CD4-positive, alpha-beta memory T cell (primary cell): ENCODE data around the gene HIRIP3. TPM values are rescaled to one million over a fixed set of nuclear protein-coding genes. Genes with fewer than 3 reads are reported as not detected.

Experiments used
- CTCF ChIA-PET: fragments of 350-600 bp; sonication (Branson Sonifier 250); formaldehyde crosslinking; loops from one replicate; lab custom pipeline; 2021; ENCODE audit warnings: inconsistent platforms; ENCODE audit not compliant: partially characterized antibody; lab: Charles Lee
- POLR2A ChIA-PET: fragments of 350-600 bp; sonication (Branson Sonifier 250); formaldehyde crosslinking; loops from one replicate; lab custom pipeline; 2021; ENCODE audit not compliant: partially characterized antibody; lab: Charles Lee
- DNase-seq, 5 donors: peaks; one replicate each; pipeline versions ENCODE4 v3.0.0 to v3.0.0-alpha.2; 2020 to 2022; ENCODE audit warnings: mixed read lengths in 1 of 5
- H3K27ac ChIP-seq: one replicate; pipeline ENCODE4 v1.7.0; 2013; ENCODE audit warnings: low read depth, low read length
- H3K27me3 ChIP-seq: 2 replicates; pipeline ENCODE4 v1.7.0; 2013; ENCODE audit warnings: mild to moderate bottlenecking, low read length, moderate library complexity; ENCODE audit not compliant: insufficient read depth
- H3K36me3 ChIP-seq: 2 replicates; pipeline ENCODE4 v1.7.0; 2013; ENCODE audit warnings: mild to moderate bottlenecking, low read length, moderate library complexity; ENCODE audit not compliant: insufficient read depth
- H3K4me1 ChIP-seq: 2 replicates; pipeline ENCODE4 v1.7.0; 2013; ENCODE audit warnings: mild to moderate bottlenecking, low read length, moderate library complexity; ENCODE audit not compliant: insufficient read depth
- H3K4me3 ChIP-seq, 2 donors: one replicate each; pipeline ENCODE4 v1.7.0; 2013; ENCODE audit warnings: low read length in 2 of 2, mild to moderate bottlenecking in 1 of 2
- H3K9me3 ChIP-seq, 2 donors: one replicate each; pipeline ENCODE4 v1.7.0; 2013; ENCODE audit warnings: low read length in 2 of 2, control low read depth in 1 of 2; ENCODE audit not compliant: control insufficient read depth in 1 of 2
- H3K27ac Mint-ChIP-seq, 7 donors: one replicate each; pipeline ENCODE4 v1.8.0; 2020 to 2021; ENCODE audit warnings: mixed read lengths in 7 of 7, mild to moderate bottlenecking in 6 of 7, inconsistent platforms in 3 of 7, moderate library complexity in 3 of 7
- H3K27me3 Mint-ChIP-seq, 2 donors: one replicate each; pipeline ENCODE4 v1.8.0; 2020 to 2021; ENCODE audit warnings: mixed read lengths in 2 of 2
- H3K36me3 Mint-ChIP-seq, 2 donors: one replicate each; pipeline ENCODE4 v1.8.0; 2020 to 2021; ENCODE audit warnings: mixed read lengths in 2 of 2, inconsistent platforms in 1 of 2, mild to moderate bottlenecking in 1 of 2
- H3K4me1 Mint-ChIP-seq, 4 donors: one replicate each; pipeline ENCODE4 v1.8.0; 2020 to 2021; ENCODE audit warnings: mixed read lengths in 4 of 4, mild to moderate bottlenecking in 1 of 4
- H3K4me3 Mint-ChIP-seq, 8 donors: one replicate each; pipeline ENCODE4 v1.8.0; 2020 to 2021; ENCODE audit warnings: mixed read lengths in 8 of 8, mild to moderate bottlenecking in 7 of 8, moderate library complexity in 6 of 8, inconsistent platforms in 3 of 8
- H3K9me3 Mint-ChIP-seq, 8 donors: one replicate each; pipeline ENCODE4 v1.8.0; 2020 to 2021; ENCODE audit warnings: mixed read lengths in 8 of 8, mild to moderate bottlenecking in 5 of 8, inconsistent platforms in 3 of 8, moderate library complexity in 1 of 8
- intact Hi-C: fragments of 100-400 bp; cut with micrococcal nuclease; formaldehyde crosslinking; loops from one replicate; pipeline ENCODE4 v1.15.1; 2023
- polyA plus RNA-seq, 2 donors: library from polyadenylated mRNA; unstranded; fragments of 300-500 nt; fragmentation: Illumina TruSeq; gene quantifications; one replicate each; pipeline ENCODE4 v1.2.3, GENCODE V29; 2021
- total RNA-seq, 2 experiments: library from RNA; stranded (reverse); gene quantifications; one replicate each; pipeline ENCODE4 v1.2.3, GENCODE V29; 2021

HIRIP3 gene
- total and polyA plus RNA-seq, 4 experiments from 2014 or later = 19.2 to 26.0 (median 20.5) TPM

- H3K9me3 ChIP-seq = no peaks in the 10 kb centered on the region
- Mint-ChIP-seq H3K36me3 (peaks cover 14 to 30% of the 10 kb centered on the region in 2 donors), H3K4me1 (peaks cover 20 to 46% (median 33%) of the 10 kb centered on the region in 4 donors), H3K9me3 (no peaks in the 10 kb centered on the region), H3K4me3 (peak overlapping the region in 7 of 8 donors; percentile 26 to 94 (median 93)), H3K27ac (peak overlapping the region in 5 of 7 donors; percentile 77 to 97 (median 95)), H3K27me3 (no peaks in the 10 kb centered on the region)
- POLR2A ChIA-PET = interaction anchor here (1.1 to 6.0 kb wide), 11 partner anchors 11 to 306 kb away, joined by 3 to 113 read pairs (median 10); partner anchors contain the start of genes ALDOA, CORO1A, HIRIP3 and INO80E
- CTCF ChIA-PET = interaction anchor here (0.9 to 3.8 kb wide), 7 partner anchors 11 to 272 kb away, joined by 3 to 29 read pairs (median 3); partner anchors contain the start of genes KCTD13 and TMEM219
- peaks cover 36% of the 10 kb centered on the region for H3K4me1 ChIP-seq
- intact Hi-C loops = loop anchor here (2.0 kb wide), 1 partner anchor 46 kb away; the partner anchor contains the start of gene KCTD13
- no peak overlapping the region for H3K4me3 ChIP-seq
- no peak for DNase-seq
- peaks cover 19% of the 10 kb centered on the region for H3K36me3 ChIP-seq
- H3K27me3 ChIP-seq = no peaks in the 10 kb centered on the region
- no peak overlapping the region for H3K27ac ChIP-seq
Observed at GRCh38 chr16:29972500-29972899, 22.9 kb downstream of the HIRIP3 start.

GRCh38 chr16:29971304-29971703 is 24.1 kb downstream of the HIRIP3 start:
- DNase-seq = no peak
- Histone ChIP-seq H3K27ac (no peak overlapping the region), H3K4me3 (no peak overlapping the region), H3K9me3 (no peaks in the 10 kb centered on the region), H3K36me3 (peaks cover 12% of the 10 kb centered on the region), H3K27me3 (no peaks in the 10 kb centered on the region), H3K4me1 (peaks cover 26% of the 10 kb centered on the region)
- Mint-ChIP-seq H3K9me3 (no peaks in the 10 kb centered on the region), H3K36me3 (peaks cover 14 to 26% of the 10 kb centered on the region in 2 donors), H3K4me1 (peaks cover 17 to 35% (median 26%) of the 10 kb centered on the region in 4 donors), H3K27ac (no peak overlapping the region), H3K27me3 (no peaks in the 10 kb centered on the region), H3K4me3 (no peak overlapping the region)
- CTCF ChIA-PET = interaction anchor here (1.7 kb wide), 1 partner anchor 123 kb away, joined by 3 read pairs; no protein-coding TSS in a partner anchor
- intact Hi-C loops = no loop called here
- POLR2A ChIA-PET = interaction anchor here (1.2 to 5.2 kb wide), 2 partner anchors 10 to 25 kb away, joined by 5 to 57 read pairs; partner anchors contain the start of genes HIRIP3, INO80E and TMEM219

- Mint-ChIP-seq H3K27me3 (no peaks in the 10 kb centered on the region), H3K4me1 (peaks cover 3 to 12% (median 7%) of the 10 kb centered on the region in 4 donors), H3K27ac (peak overlapping the region in 1 of 7 donors; percentile 35), H3K36me3 (peaks cover 17 to 22% of the 10 kb centered on the region in 2 donors), H3K9me3 (no peaks in the 10 kb centered on the region), H3K4me3 (no peak overlapping the region)
- H3K36me3 ChIP-seq = peaks cover 12% of the 10 kb centered on the region
- ChIA-PET POLR2A (no interaction called here), CTCF (no interaction called here)
- no peaks in the 10 kb centered on the region for H3K9me3 ChIP-seq
- H3K4me3 ChIP-seq = no peak overlapping the region
- intact Hi-C loops = no loop called here
- H3K27me3 ChIP-seq = no peaks in the 10 kb centered on the region
- H3K4me1 ChIP-seq = peaks cover 5% of the 10 kb centered on the region
- no peak overlapping the region for H3K27ac ChIP-seq
- DNase-seq = no peak
Observed at GRCh38 chr16:29968205-29968604, 27.2 kb downstream of the HIRIP3 start.

GRCh38 chr16:29963021-29963743 is 32.2 kb downstream of the HIRIP3 start:
- H3K4me1 ChIP-seq = peaks cover 19% of the 10 kb centered on the region
- peak overlapping the region in 1 of 2 donors; percentile 40 for H3K4me3 ChIP-seq
- H3K27me3 Mint-ChIP-seq = no peaks in the 10 kb centered on the region
- H3K27ac Mint-ChIP-seq = peak overlapping the region; percentile 92 to 99 (median 96)
- H3K9me3 ChIP-seq = no peaks in the 10 kb centered on the region
- peaks cover 11 to 30% (median 20%) of the 10 kb centered on the region in 4 donors for H3K4me1 Mint-ChIP-seq
- CTCF ChIA-PET = interaction anchor here (0.7 to 3.0 kb wide), 2 partner anchors 10 to 34 kb away, joined by 3 to 29 read pairs; partner anchors contain the start of gene TAOK2
- H3K4me3 Mint-ChIP-seq = peak overlapping the region; percentile 88 to 95 (median 92)
- H3K36me3 ChIP-seq = peaks cover 4% of the 10 kb centered on the region
- H3K27ac ChIP-seq = peak overlapping the region; percentile 87
- H3K9me3 Mint-ChIP-seq = no peaks in the 10 kb centered on the region
- no peaks in the 10 kb centered on the region for H3K27me3 ChIP-seq
- peaks cover 4 to 12% of the 10 kb centered on the region in 2 donors for H3K36me3 Mint-ChIP-seq
- POLR2A ChIA-PET = interaction anchor here (0.5 to 4.8 kb wide), 7 partner anchors 12 to 156 kb away, joined by 3 to 113 read pairs (median 15); partner anchors contain the start of genes ALDOA, HIRIP3, INO80E and KCTD13
- intact Hi-C loops = loop anchor here (5.0 kb wide), 1 partner anchor 156 kb away; the partner anchor contains the start of gene MAZ
- DNase-seq = no peak

- no peak for DNase-seq
Observed at GRCh38 chr16:29962344-29962994, 32.9 kb downstream of the HIRIP3 start.

GRCh38 chr16:29961479-29962343 is 33.7 kb downstream of the HIRIP3 start, which contains the start of gene TMEM219:
TSS of gene TMEM219 (plus strand) at chr16:29962079. CDS start at chr16:29963144, 1,065 bp downstream.
- Mint-ChIP-seq H3K27ac (peak within 1 kb of the TSS; percentile 92 to 99 (median 96)), H3K36me3 (peaks cover 3 to 9% of the 10 kb centered on the region in 2 donors)
- CTCF ChIA-PET = interaction anchor here (0.8 to 3.0 kb wide), 8 partner anchors 12 to 262 kb away, joined by 3 to 29 read pairs (median 4); partner anchors contain the start of genes KCTD13, PAGR1, TAOK2 and TLCD3B

More at GRCh38 chr16:29962344-29962994, 32.9 kb downstream of the HIRIP3 start:
- H3K9me3 ChIP-seq = no peaks in the 10 kb centered on the region
- ChIA-PET CTCF (interaction anchor here (0.7 to 3.0 kb wide), 5 partner anchors 11 to 147 kb away, joined by 3 to 29 read pairs (median 5); partner anchors contain the start of genes KCTD13, PAGR1, TAOK2 and TLCD3B), POLR2A (interaction anchor here (0.5 to 4.8 kb wide), 14 partner anchors 12 to 262 kb away, joined by 3 to 113 read pairs (median 6); partner anchors contain the start of genes ALDOA, HIRIP3, INO80E and KCTD13)
- H3K4me3 Mint-ChIP-seq = peak overlapping the region; percentile 88 to 95 (median 92)
- peak overlapping the region; percentile 40 to 75 for H3K4me3 ChIP-seq
- H3K36me3 Mint-ChIP-seq = peaks cover 3 to 9% of the 10 kb centered on the region in 2 donors
- H3K27me3 Mint-ChIP-seq = no peaks in the 10 kb centered on the region
- intact Hi-C loops = loop anchor here (1.0 to 5.0 kb wide), 3 partner anchors 11 to 155 kb away; partner anchors contain the start of genes KCTD13, MAZ and TAOK2
- peaks cover 19% of the 10 kb centered on the region for H3K4me1 ChIP-seq
- no peaks in the 10 kb centered on the region for H3K36me3 ChIP-seq
- peak overlapping the region; percentile 92 to 99 (median 96) for H3K27ac Mint-ChIP-seq
- H3K4me1 Mint-ChIP-seq = peaks cover 11 to 30% (median 20%) of the 10 kb centered on the region in 4 donors
- no peaks in the 10 kb centered on the region for H3K27me3 ChIP-seq
- peak overlapping the region; percentile 87 for H3K27ac ChIP-seq
- no peaks in the 10 kb centered on the region for H3K9me3 Mint-ChIP-seq

More at GRCh38 chr16:29961479-29962343, 33.7 kb downstream of the HIRIP3 start, which contains the start of gene TMEM219:
- peak; percentile 92 to 98 (median 95) for DNase-seq
- Histone ChIP-seq H3K27me3 (no peaks in the 10 kb centered on the region), H3K36me3 (no peaks in the 10 kb centered on the region), H3K27ac (peak within 1 kb of the TSS; percentile 87), H3K9me3 (no peaks in the 10 kb centered on the region), H3K4me1 (peaks cover 19% of the 10 kb centered on the region), H3K4me3 (peak within 1 kb of the TSS; percentile 75 to 89)
- Mint-ChIP-seq H3K9me3 (no peaks in the 10 kb centered on the region), H3K4me3 (peak within 1 kb of the TSS; percentile 88 to 95 (median 92)), H3K4me1 (peaks cover 11 to 30% (median 20%) of the 10 kb centered on the region in 4 donors), H3K27me3 (no peaks in the 10 kb centered on the region)
- intact Hi-C loops = loop anchor here (1.0 to 5.0 kb wide), 4 partner anchors 12 to 154 kb away; partner anchors contain the start of genes INO80E, KCTD13, MAZ and TAOK2
- POLR2A ChIA-PET = interaction anchor here (0.8 to 4.8 kb wide), 21 partner anchors 9 to 689 kb away, joined by 3 to 113 read pairs (median 5); partner anchors contain the start of genes ALDOA, CDIPT, HIRIP3 and INO80E
